ENCODE data around the gene MAGI3.
"Not testable (repeated sequence)": the region's sequence is repeated elsewhere in the genome, so short reads cannot be mapped to it uniquely, and the experiment has no call there.

The MAGI3 gene

DNA sequence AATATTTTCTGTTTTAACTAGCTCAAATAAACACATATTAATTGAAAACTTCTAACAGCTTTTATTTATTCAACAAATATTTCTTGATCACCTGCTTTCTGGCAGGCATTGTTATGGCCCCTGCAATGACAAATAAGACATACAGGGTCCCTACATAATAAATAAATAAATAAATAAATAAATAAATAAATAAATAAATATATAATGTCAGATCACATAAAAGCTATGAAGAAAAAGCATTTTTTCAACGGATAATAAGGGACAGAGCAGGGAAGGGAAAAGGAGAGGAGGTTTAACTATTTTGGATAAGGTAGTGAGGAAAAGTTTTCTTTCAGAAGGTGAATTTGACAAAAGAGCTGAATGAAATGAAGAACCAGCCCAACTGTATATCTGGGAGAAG lies 115.0 kb downstream of the MAGI3 start:
- H3K4me3 ChIP-seq (ENCODE audit: low read length): no peak overlapping the region
- TF ChIP-seq ZNF274 (IDR thresholded peaks at IDR 0.05; ENCODE audit: low read depth, low read length): no peak

- TF ChIP-seq ZNF274 (IDR thresholded peaks at IDR 0.05; ENCODE audit: low read depth, low read length): no peak
- no peak overlapping the region for H3K4me3 ChIP-seq (ENCODE audit: low read length)
Measured at GRCh38 chr1:113507552-113508214, 117.4 kb downstream of the MAGI3 start.

- TF ChIP-seq ZNF274 (IDR thresholded peaks at IDR 0.05; ENCODE audit: low read depth, low read length): no peak
- H3K4me3 ChIP-seq (ENCODE audit: low read length): no peak overlapping the region
Measured at GRCh38 chr1:113508364-113509164, 118.2 kb downstream of the MAGI3 start.

- not testable (repeated sequence) for H3K4me3 ChIP-seq (ENCODE audit: low read length)
Measured at GRCh38 chr1:113509766-113510165, 119.5 kb downstream of the MAGI3 start.

DNA sequence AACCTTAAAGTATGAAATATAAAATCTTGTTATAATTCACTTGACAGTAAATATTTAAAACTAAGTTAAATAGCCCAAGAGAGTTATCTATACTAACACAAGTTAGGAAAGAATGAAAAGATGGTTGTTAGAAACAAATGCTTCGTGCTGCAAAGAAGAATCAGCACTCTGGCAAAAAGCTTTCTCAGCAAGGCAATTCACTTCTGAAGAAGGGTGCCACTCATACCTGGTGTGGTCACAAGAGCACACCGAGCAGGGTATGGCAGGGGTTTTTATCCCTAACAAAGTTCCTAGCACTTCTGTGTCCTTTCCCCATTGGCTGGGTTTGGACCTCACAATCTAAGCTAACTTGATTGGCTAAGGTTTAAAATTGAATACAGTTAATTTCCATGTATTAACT lies 121.0 kb downstream of the MAGI3 start:
- H3K4me3 ChIP-seq (ENCODE audit: low read length): no peak overlapping the region
- TF ChIP-seq ZNF274 (IDR thresholded peaks at IDR 0.05; ENCODE audit: low read depth, low read length): no peak

GRCh38 chr1:113515498-113515897 lies 125.2 kb downstream of the MAGI3 start:
- no peak overlapping the region for H3K4me3 ChIP-seq (ENCODE audit: low read length)
- no peak for TF ChIP-seq ZNF274 (IDR thresholded peaks at IDR 0.05; ENCODE audit: low read depth, low read length)

DNA sequence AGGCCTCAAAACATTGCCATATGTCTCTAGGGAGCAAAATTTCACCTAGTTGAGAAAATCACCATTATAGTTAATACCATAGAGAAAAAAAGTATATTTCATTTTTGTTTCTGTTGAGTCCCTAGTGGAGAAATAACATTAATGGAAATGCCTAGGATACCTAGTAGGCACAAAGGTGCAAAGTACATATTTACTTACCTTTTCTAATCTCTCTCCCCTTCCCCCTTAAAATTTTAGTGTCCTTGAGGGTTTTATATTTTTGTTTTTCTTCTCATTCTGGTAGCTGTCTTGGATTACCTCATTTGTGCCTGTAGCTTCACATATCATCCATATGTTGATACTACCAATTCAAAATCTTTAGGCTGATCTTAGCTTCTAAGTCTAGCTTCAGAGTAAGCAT lies 127.0 kb downstream of the MAGI3 start:
- H3K4me3 ChIP-seq (ENCODE audit: low read length): no peak overlapping the region
- no peak for TF ChIP-seq ZNF274 (IDR thresholded peaks at IDR 0.05; ENCODE audit: low read depth, low read length)

DNA sequence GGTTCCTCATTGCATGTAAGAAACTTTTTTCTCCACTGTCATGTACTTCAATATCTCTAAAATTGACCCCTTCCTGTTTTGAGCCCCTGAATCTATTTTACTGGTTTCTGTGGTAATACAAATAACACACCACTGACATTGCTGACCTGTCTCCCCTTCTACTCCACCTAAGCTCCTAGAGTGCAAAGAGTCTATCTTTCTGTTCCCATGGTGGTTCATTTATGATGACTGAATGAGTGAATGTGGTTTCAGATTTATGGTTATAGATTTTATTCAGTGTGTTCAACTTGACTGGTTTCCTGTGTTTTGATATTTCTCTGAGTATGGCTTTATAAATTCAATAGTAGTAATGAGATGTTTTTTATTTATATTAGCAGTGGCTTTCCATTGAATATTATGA lies 127.7 kb downstream of the MAGI3 start:
- TF ChIP-seq ZNF274 (IDR thresholded peaks at IDR 0.05; ENCODE audit: low read depth, low read length): no peak
- no peak overlapping the region for H3K4me3 ChIP-seq (ENCODE audit: low read length)

DNA sequence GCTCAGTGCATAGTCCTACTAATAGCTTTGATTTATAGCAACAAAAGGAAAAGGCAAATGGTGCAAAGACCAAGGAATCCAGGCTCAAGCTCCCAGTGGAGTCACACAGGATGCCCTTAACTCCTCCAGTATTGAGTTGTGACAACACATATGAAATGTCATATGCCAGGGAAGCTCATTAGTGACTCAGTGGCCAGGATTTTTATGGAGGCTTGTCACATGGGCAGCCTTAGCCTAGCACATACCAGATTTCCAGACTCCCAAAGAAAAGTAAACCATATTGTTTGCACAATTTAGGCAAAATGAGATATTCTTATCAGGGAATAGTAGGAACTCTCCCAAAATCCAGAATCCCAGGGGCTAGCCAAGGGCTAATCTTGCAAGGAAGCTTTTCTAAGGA lies 129.2 kb downstream of the MAGI3 start:
- no peak for TF ChIP-seq ZNF274 (IDR thresholded peaks at IDR 0.05; ENCODE audit: low read depth, low read length)
- no peak overlapping the region for H3K4me3 ChIP-seq (ENCODE audit: low read length)

DNA sequence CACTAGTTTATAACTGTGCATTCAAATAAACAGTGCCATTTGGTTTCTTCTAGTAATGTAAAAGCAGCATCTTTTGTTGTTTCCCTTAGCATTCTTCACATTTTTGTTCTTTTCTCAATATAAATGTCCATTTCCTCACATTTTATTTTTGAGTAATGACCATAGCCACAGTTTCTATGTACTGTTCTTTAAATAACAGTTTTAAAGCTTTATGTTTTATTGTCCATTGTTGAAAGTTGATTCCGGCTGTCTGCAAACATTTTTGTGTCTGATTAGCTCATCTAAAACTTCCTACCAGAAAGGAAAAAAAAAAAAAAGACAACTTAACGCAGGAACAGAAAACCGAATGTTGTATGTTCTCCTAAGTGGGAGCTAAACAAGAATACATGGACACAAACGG lies 139.7 kb downstream of the MAGI3 start:
- H3K4me3 ChIP-seq (ENCODE audit: low read length): no peak overlapping the region
- TF ChIP-seq ZNF274 (IDR thresholded peaks at IDR 0.05; ENCODE audit: low read depth, low read length): no peak

GRCh38 chr1:113531321-113531720 lies 141.0 kb downstream of the MAGI3 start:
- no peak for TF ChIP-seq ZNF274 (IDR thresholded peaks at IDR 0.05; ENCODE audit: low read depth, low read length)

DNA sequence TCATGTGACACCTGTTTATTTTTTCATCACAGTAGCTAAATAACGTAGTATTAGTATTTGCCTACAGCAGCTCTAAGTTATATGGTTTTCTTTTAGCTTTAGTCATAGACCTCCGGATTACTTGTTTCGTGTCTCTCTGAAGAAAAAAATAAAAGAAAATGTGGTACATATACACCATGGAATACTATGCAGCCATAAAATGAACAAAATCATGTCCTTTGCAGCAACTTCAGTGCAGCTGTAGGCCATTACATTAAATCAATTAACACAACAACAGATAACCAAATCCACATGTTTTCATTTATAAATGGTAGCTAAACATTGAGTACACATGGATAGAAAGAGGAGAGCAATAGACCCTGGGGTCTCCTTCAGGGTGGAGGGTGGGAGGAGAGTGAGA lies 142.7 kb downstream of the MAGI3 start:
- no peak overlapping the region for H3K4me3 ChIP-seq (ENCODE audit: low read length)
- no peak for TF ChIP-seq ZNF274 (IDR thresholded peaks at IDR 0.05; ENCODE audit: low read depth, low read length)

More at GRCh38 chr1:113531321-113531720, 141.0 kb downstream of the MAGI3 start:
- H3K4me3 ChIP-seq (ENCODE audit: low read length): no peak overlapping the region

- no peak for TF ChIP-seq ZNF274 (IDR thresholded peaks at IDR 0.05; ENCODE audit: low read depth, low read length)
- H3K4me3 ChIP-seq (ENCODE audit: low read length): no peak overlapping the region
Measured at GRCh38 chr1:113534130-113534817, 144.0 kb downstream of the MAGI3 start.

- no peak for TF ChIP-seq ZNF274 (IDR thresholded peaks at IDR 0.05; ENCODE audit: low read depth, low read length)
- no peak overlapping the region for H3K4me3 ChIP-seq (ENCODE audit: low read length)
Measured at GRCh38 chr1:113534875-113535274, 144.6 kb downstream of the MAGI3 start.
